HUES64 (cell line): ENCODE data around the gene INVS.
"Not testable (repeated sequence)": the region's sequence is repeated elsewhere in the genome, so short reads cannot be mapped to it uniquely, and the experiment has no call there.

Experiments
- H3K27ac ChIP-seq: 2 replicates; pipeline ENCODE4 v1.7.0; 2013; ENCODE audit warnings: low read depth, low read length, inconsistent platforms
- H3K27me3 ChIP-seq: 2 replicates; pipeline ENCODE4 v1.6.1; 2013; ENCODE audit warnings: mild to moderate bottlenecking, low read length; ENCODE audit not compliant: insufficient read depth
- H3K36me3 ChIP-seq: 2 replicates; pipeline ENCODE4 v1.6.1; 2013; ENCODE audit warnings: mild to moderate bottlenecking, low read length; ENCODE audit not compliant: insufficient read depth
- H3K4me1 ChIP-seq: 2 replicates; pipeline ENCODE4 v1.6.1; 2013; ENCODE audit warnings: mild to moderate bottlenecking, low read length, moderate library complexity; ENCODE audit not compliant: insufficient read depth
- H3K4me3 ChIP-seq: 2 replicates; pipeline ENCODE4 v1.5.1; 2013; ENCODE audit warnings: mild to moderate bottlenecking, low read length, moderate library complexity
- H3K9ac ChIP-seq: 2 replicates; pipeline ENCODE4 v1.6.1; 2013; ENCODE audit warnings: mild to moderate bottlenecking, low read depth, low read length
- H3K9me3 ChIP-seq: 2 replicates; pipeline ENCODE4 v1.6.1; 2013; ENCODE audit warnings: low read depth, low read length; ENCODE audit not compliant: insufficient read depth
- WGBS: fragments of 150-250, 120-280 bp; methylation state at CpG from one replicate; pipeline ENCODE4 v1.1.7; 2013; ENCODE audit warnings: missing lambda C conversion rate; 5-methylcytosine and 5-hydroxymethylcytosine counted together

Gene INVS

DNA sequence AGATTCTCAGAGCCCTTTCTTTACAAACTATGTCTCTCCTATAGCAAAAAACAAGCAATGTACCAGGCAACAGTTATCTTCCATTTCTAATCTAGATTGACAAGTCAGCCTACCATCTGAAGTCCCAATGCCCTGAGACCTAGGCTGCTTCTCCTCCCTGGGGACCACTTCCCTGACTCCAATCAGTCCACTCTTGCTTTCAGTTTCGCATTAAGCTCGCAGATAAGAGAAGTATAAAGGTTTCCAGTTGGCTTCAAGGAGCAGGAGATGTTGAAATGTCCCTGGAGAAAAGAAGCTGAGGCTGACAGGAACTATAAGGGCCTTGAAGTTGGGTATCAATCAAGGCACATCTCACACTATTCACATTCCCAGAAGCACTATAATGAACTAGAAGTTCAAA, 32.5 kb upstream of the INVS start:
- 96% methylated on average over 2 of the region's 2 CpGs for WGBS
- H3K27ac ChIP-seq: no peak overlapping the region
- peaks cover 10% of the 10 kb centered on the region for H3K4me1 ChIP-seq
- peaks cover 7% of the 10 kb centered on the region; the same call in 1 of the 2 replicates for H3K9me3 ChIP-seq
- H3K36me3 ChIP-seq: no peaks in the 10 kb centered on the region
- H3K27me3 ChIP-seq: no peaks in the 10 kb centered on the region
- H3K9ac ChIP-seq: no peak overlapping the region
- H3K4me3 ChIP-seq: no peak overlapping the region

DNA sequence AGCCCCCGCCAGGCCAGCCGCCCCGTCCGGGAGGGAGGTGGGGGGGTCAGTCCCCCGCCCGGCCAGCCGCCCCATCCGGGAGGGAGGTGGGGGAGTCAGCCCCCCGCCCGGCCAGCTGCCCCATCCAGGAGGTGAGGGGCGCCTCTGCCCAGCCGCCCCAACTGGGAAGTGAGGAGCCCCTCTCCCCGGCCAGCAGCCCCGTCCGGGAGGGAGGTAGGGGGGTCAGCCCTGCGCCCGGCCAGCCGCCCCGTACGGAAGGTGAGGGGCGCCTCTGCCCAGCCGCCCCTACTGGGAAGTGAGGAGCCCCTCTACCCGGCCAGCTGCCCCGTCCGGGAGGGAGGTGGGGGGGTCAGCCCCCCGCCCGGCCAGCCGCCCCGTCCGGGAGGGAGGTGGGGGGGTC, 31.1 kb upstream of the INVS start:
- not testable (repeated sequence) for H3K9ac ChIP-seq, H3K4me1 ChIP-seq, H3K27ac ChIP-seq, H3K9me3 ChIP-seq, H3K27me3 ChIP-seq, H3K36me3 ChIP-seq, H3K4me3 ChIP-seq
- WGBS: 97% methylated on average over 22 of the region's 30 CpGs

DNA sequence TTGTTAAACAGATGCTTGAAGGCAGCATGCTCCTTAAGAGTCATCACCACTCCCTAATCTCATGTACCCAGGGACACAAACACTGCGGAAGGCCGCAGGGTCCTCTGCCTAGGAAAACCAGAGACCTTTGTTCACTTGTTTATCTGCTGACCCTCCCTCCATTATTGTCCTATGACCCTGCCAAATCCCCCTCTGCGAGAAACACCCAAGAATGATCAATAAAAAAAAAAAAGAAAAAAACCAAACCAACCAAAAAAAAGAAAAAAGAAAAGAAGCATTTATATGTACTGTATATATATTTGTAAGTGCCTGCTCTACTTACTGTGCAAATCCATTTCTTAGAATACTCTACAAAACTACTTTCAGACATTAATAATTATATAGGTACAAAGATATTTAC, 30.0 kb upstream of the INVS start:
- WGBS: no CpG with 5 or more reads among the region's 3 CpGs
- H3K9me3 ChIP-seq, H3K36me3 ChIP-seq, H3K4me3 ChIP-seq, H3K9ac ChIP-seq, H3K27ac ChIP-seq, H3K4me1 ChIP-seq, H3K27me3 ChIP-seq: not testable (repeated sequence)

DNA sequence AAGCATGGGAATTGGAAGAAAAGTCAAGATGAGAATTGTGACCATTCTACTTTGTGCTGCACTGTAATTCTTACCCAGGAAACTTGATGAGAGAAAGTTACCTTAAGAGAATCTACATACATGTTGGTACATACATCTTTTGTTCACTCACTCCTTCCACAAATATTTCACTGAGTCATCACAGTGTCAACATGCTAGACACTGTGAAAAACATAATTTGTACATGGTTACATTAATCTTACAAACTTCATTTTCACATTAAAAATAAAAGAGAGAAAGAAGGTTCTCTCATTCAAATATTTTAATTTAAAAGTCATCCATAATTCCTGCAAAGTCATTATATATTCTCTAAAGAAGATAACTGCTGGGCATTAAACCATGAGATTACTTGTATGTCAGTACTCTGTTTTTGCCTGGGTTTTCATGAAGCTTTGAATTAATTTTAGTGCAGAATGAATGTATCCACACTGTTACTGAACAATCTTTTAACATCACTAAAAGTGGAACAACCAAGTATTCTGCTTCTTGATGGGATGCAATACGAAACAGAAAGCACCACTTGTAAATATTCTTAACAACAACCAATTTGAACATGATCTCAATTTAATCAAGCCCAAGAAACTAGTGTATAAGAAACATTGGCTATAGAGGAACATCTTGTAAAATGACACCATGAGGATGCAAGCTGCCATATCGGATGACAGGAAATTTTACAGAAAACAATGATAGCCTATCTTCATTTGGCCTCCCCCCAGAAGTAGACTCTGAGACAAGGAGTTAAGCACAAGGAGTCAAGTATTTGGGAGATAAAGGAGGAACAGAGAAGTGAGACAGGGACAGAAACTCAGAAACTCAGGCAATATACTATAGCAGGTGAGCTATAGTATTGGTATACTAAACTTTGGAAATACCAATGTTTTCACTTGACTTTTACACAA, 28.7 kb upstream of the INVS start:
- H3K36me3 ChIP-seq: no peaks in the 10 kb centered on the region
- 93% methylated on average over 2 of the region's 2 CpGs for WGBS
- no peak overlapping the region for H3K9ac ChIP-seq
- peaks cover 7% of the 10 kb centered on the region; the same call in 1 of the 2 replicates for H3K9me3 ChIP-seq
- H3K27ac ChIP-seq: no peak overlapping the region
- no peaks in the 10 kb centered on the region for H3K4me1 ChIP-seq
- no peaks in the 10 kb centered on the region for H3K27me3 ChIP-seq
- no peak overlapping the region for H3K4me3 ChIP-seq

DNA sequence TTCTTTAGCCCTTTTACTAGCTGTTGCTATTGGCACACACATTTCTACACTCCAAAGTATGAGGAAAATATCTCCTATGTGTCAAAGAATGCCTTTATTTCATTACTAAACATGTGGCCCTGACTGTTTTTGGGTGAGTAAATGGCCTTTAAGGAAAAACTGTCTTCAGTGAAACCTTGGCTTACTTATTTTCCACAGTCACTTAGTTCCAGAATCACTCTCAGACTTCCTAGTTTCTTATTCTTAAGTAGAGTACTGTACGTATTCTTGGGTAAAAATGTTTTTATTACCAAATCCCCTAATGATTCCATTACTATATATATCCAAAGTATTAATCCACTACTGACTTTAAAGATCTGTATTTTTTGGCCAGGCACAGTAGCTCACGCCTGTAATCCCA, 27.8 kb upstream of the INVS start:
- no peaks in the 10 kb centered on the region for H3K27me3 ChIP-seq
- no peak overlapping the region for H3K4me3 ChIP-seq
- H3K9ac ChIP-seq: no peak overlapping the region
- H3K36me3 ChIP-seq: no peaks in the 10 kb centered on the region
- peaks cover 7% of the 10 kb centered on the region; the same call in 1 of the 2 replicates for H3K9me3 ChIP-seq
- WGBS: 81% methylated on average over 1 of the region's 2 CpGs
- no peaks in the 10 kb centered on the region for H3K4me1 ChIP-seq
- no peak overlapping the region for H3K27ac ChIP-seq

DNA sequence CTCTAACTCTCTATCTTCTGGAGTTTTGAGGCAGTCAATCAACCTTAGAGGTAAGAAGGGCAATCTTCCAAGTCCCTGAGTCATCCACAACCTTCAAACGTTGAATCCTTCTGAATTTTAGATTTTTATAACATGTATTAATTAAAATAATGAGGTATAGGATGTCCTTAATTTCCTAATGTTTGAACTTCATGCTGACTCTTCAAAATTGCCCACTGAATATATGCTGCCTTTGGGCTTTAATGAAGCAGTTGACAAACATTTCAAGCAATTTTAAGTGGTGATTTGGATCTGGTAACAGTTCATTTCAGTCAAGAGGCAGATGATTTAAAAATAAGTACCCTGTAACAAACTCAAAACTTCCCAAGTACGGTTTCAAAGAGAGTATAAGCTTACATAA, 26.2 kb upstream of the INVS start:
- Histone ChIP-seq H3K36me3 (no peaks in the 10 kb centered on the region), H3K9me3 (peaks cover 2% of the 10 kb centered on the region; the same call in 1 of the 2 replicates), H3K4me1 (no peaks in the 10 kb centered on the region), H3K27me3 (no peaks in the 10 kb centered on the region), H3K9ac (no peak overlapping the region), H3K4me3 (no peak overlapping the region), H3K27ac (no peak overlapping the region)
- WGBS: no CpG with 5 or more reads among the region's 2 CpGs

DNA sequence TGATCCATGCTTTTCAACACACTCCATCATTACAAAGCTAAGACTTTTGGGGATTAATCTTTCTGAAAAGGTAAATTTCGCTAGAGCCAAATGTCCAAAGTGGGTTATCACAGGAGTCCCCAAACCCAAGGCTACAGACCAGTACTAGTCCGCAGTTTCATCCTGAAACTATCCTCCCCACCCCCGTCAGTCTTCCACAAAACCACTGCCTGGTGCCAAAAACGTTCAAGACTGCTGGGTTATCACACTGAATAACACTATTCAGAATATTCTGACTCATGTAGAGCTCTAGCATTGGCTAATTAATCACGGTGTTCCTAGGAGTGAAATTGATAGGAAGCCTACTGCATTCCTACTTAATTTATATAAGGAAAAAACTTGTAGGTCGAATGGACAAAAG, 24.9 kb upstream of the INVS start:
- 87% methylated on average over 5 of the region's 6 CpGs for WGBS
- H3K36me3 ChIP-seq: no peaks in the 10 kb centered on the region
- no peak overlapping the region for H3K27ac ChIP-seq
- no peaks in the 10 kb centered on the region for H3K27me3 ChIP-seq
- H3K4me3 ChIP-seq: no peak overlapping the region
- H3K9ac ChIP-seq: no peak overlapping the region
- H3K9me3 ChIP-seq: peaks cover 2% of the 10 kb centered on the region; the same call in 1 of the 2 replicates
- H3K4me1 ChIP-seq: no peaks in the 10 kb centered on the region

DNA sequence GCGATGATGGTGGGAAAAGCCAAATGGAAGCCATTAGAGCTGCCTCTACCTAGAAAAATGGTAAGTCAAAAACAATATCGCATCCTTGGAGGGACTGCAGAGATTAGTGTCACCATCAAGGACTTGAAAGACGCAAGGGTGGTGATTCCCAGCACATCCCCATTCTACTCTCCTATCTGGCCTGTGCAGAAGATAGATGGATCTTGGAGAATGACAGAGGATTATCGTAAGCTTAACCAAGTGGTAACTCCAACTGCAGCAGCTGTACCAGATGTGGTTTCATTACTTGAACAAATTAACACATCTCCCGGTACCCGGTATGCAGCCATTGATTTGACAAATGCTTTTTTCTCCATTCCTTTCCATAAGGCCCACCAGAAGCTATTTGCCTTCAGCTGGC, 24.1 kb upstream of the INVS start:
- H3K9ac ChIP-seq: no peak overlapping the region
- WGBS: over 99% methylated on average over 6 of the region's 6 CpGs
- H3K36me3 ChIP-seq: no peaks in the 10 kb centered on the region
- H3K4me1 ChIP-seq: no peaks in the 10 kb centered on the region
- no peaks in the 10 kb centered on the region for H3K27me3 ChIP-seq
- H3K4me3 ChIP-seq: no peak overlapping the region
- H3K27ac ChIP-seq: no peak overlapping the region
- H3K9me3 ChIP-seq: no peaks in the 10 kb centered on the region

DNA sequence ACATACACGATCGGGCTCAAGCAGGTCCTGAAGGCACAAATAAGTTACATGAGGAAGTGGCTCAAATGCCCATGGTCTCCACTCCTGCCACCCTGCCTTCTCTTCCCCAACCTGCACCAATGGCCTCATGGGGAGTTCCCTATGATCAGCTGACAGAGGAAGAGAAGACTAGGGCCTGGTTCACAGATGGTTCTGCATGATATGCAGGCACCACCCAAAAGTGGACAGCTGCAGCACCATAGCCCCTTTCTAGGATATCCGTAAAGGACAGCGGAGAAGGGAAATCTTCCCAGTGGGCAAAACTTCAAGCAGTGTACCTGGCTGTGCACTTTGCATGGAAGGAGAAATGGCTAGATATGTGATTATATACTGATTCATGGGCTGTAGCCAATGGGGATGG, 22.8 kb upstream of the INVS start:
- not testable (repeated sequence) for H3K27me3 ChIP-seq, H3K4me1 ChIP-seq, H3K36me3 ChIP-seq, H3K9me3 ChIP-seq, H3K9ac ChIP-seq, H3K4me3 ChIP-seq, H3K27ac ChIP-seq
- WGBS: 98% methylated on average over 4 of the region's 4 CpGs

DNA sequence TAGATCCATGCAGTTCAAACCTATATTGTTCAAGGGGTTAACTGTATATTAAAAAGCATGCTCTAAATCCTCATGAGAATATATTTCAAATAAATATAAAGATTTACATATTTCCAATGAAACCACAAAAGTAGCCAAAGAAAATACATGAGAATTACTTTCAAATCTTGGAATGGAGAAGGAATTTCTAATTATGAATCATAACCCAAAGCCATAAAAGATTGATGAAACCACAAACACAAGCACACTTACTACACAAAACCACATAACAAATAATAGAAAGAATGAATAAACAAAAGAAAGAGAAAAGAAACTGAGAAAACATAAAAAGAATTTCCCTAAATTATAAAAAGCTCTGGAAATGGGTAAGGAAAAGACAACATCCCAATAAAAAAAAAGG, 16.3 kb upstream of the INVS start:
- no peaks in the 10 kb centered on the region for H3K36me3 ChIP-seq
- H3K4me3 ChIP-seq: no peak overlapping the region
- H3K9me3 ChIP-seq: no peaks in the 10 kb centered on the region
- no peaks in the 10 kb centered on the region for H3K27me3 ChIP-seq
- H3K4me1 ChIP-seq: peaks cover 13% of the 10 kb centered on the region
- H3K27ac ChIP-seq: no peak overlapping the region
- no peak overlapping the region for H3K9ac ChIP-seq

DNA sequence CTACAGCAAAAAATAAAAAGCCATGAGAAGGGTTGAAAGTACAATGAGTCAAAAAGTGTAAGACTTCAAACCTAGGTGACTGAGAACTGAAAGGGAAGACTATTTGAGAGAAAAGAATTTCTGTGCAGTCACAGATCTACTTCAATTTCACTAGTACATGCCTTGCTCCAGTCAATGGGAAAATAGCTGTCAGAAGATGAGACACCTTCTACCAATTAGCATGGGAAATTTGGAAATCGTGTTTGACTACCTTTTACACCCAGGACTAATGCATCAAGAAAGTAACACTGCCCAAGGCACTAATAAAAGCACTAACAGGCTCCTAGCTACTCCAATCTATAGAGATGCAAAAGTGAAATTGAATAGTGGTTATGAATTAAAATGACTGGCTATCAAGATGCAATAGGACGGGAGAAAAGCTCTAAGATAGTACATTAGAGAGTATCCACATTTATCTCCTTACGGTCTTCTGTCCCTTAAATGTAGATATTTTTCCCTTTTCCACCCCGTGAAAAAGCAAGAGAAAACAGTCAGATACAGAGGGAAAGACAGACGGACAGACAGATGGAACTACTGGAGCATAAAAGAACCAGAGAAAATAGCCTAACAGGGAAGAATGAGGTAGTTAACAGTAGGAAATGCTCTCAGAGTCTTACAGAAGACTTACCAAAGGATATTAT, 15.5 kb upstream of the INVS start:
- H3K4me1 ChIP-seq: peaks cover 21% of the 10 kb centered on the region
- H3K27me3 ChIP-seq: no peaks in the 10 kb centered on the region
- H3K4me3 ChIP-seq: no peak overlapping the region
- no peaks in the 10 kb centered on the region for H3K9me3 ChIP-seq
- no peak overlapping the region for H3K9ac ChIP-seq
- no peaks in the 10 kb centered on the region for H3K36me3 ChIP-seq
- WGBS: 65% methylated on average over 5 of the region's 5 CpGs
- H3K27ac ChIP-seq: no peak overlapping the region
